PC-3 (cell line): ENCODE measurements around the gene PEPD. TPM values are rescaled to one million over a fixed set of nuclear protein-coding genes. Genes with fewer than 3 reads are reported as not detected.

ENCODE experiments used
- ATAC-seq: fragments of 200-7000 bp; cut with Tn5 transposase; 2 replicates; pipeline ENCODE4 v1.9.1; 2020; ENCODE audit warnings: mild to moderate bottlenecking, moderate library complexity
- BruUV-seq: library from RNA; stranded (reverse); fragments of 400-500 nt; replicated peaks from 2 replicates; lab custom pipeline; 2021; lab: Mats Ljungman, UMichigan
- CTCF ChIA-PET: fragments of 300-600 bp; sonication (Branson Sonifier 250); formaldehyde crosslinking; loops from one replicate; lab custom pipeline; 2022; ENCODE audit warnings: antibody characterized with exemption; lab: Charles Lee
- POLR2A ChIA-PET: fragments of 300-600 bp; sonication (Branson Sonifier 250); formaldehyde crosslinking; loops from one replicate; lab custom pipeline; 2022; ENCODE audit warnings: antibody characterized with exemption; ENCODE audit not compliant: unreplicated experiment; lab: Charles Lee
- DNase-seq: peaks from one replicate; pipeline ENCODE4 v3.0.0-alpha.2; 2015
- H2AFZ ChIP-seq: fragments of 300-600 bp; sonication (generic); 2 replicates; pipeline ENCODE4 v1.6.0; 2016; ENCODE audit warnings: antibody characterized with exemption, low read length
- H3F3A ChIP-seq: fragments of 300-600 bp; sonication (generic); one replicate; pipeline ENCODE4 v1.6.0; 2017; ENCODE audit warnings: antibody characterized with exemption, low read length, control low read depth, mild to moderate bottlenecking; ENCODE audit not compliant: unreplicated experiment
- H3K27ac ChIP-seq: fragments of 300-600 bp; sonication (generic); 2 replicates; pipeline ENCODE4 v1.5.1; 2016; ENCODE audit warnings: mild to moderate bottlenecking, low read length
- H3K27me3 ChIP-seq: fragments of 300-600 bp; sonication (generic); 2 replicates; pipeline ENCODE4 v1.6.1; 2016; ENCODE audit warnings: low read length, mixed read lengths
- H3K36me3 ChIP-seq: fragments of 300-600 bp; sonication (generic); 2 replicates; pipeline ENCODE4 v1.6.1; 2016; ENCODE audit warnings: low read depth, mixed run types, low read length, mixed read lengths
- H3K4me1 ChIP-seq: fragments of 300-600 bp; sonication (generic); 2 replicates; pipeline ENCODE4 v1.5.1; 2016; ENCODE audit warnings: low read length; ENCODE audit not compliant: insufficient read depth
- H3K4me2 ChIP-seq: fragments of 300-600 bp; sonication (generic); 2 replicates; pipeline ENCODE4 v1.6.0; 2016; ENCODE audit warnings: low read length
- H3K4me3 ChIP-seq: fragments of 300-600 bp; sonication (generic); 2 replicates; pipeline ENCODE4 v1.5.1; 2016; ENCODE audit warnings: mild to moderate bottlenecking, low read length, mixed read lengths
- H3K79me2 ChIP-seq: fragments of 300-600 bp; sonication (generic); 2 replicates; pipeline ENCODE4 v1.6.1; 2017; ENCODE audit warnings: low read length, mixed read lengths
- H3K9ac ChIP-seq: fragments of 300-600 bp; sonication (generic); 2 replicates; pipeline ENCODE4 v1.6.0; 2016; ENCODE audit warnings: mild to moderate bottlenecking, low read length
- H3K9me2 ChIP-seq: fragments of 300-600 bp; sonication (generic); replicated peaks from 2 replicates; pipeline ENCODE4 v1.6.1; 2016; ENCODE audit warnings: mixed run types, low read length, mixed read lengths
- H3K9me3 ChIP-seq: fragments of 300-600 bp; sonication (generic); 2 replicates; pipeline ENCODE4 v1.6.1; 2016; ENCODE audit warnings: low read length, mixed read lengths
- H4K20me1 ChIP-seq: fragments of 300-600 bp; sonication (generic); 2 replicates; pipeline ENCODE4 v1.6.1; 2016; ENCODE audit warnings: low read length, mixed read lengths
- EZH2 ChIP-seq: fragments of 300-600 bp; sonication (generic); IDR thresholded peaks from one replicate; pipeline ENCODE4 v1.6.1; 2017; ENCODE audit warnings: antibody characterized with exemption, mild to moderate bottlenecking, low read length; ENCODE audit not compliant: unreplicated experiment
- EZH2phosphoT487 ChIP-seq: fragments of 300-600 bp; sonication (generic); IDR thresholded peaks from 2 replicates; pipeline ENCODE4 v1.6.1; 2018; ENCODE audit warnings: mild to moderate bottlenecking, antibody characterized with exemption, low read length, borderline replicate concordance
- intact Hi-C: fragments of 100-400 bp; cut with micrococcal nuclease; formaldehyde crosslinking; loops from 2 replicates; pipeline ENCODE4 v1.9.0; 2023
- total RNA-seq: library from RNA; depleted of rRNA; stranded (reverse); fragments of >200 nt; gene quantifications from 2 replicates; pipeline ENCODE4 v1.2.3, GENCODE V29; 2014
- TF ChIP-seq, protein P1 (sequence below): fragments of 300-600 bp; sonication (generic); conservative IDR thresholded peaks from 2 replicates; pipeline ENCODE4 v1.5.1; 2017; ENCODE audit warnings: antibody characterized with exemption, low read depth, mild to moderate bottlenecking, low read length

PEPD gene
- total RNA-seq, 1 experiment from 2014 or later = 53.4 TPM

DNA sequence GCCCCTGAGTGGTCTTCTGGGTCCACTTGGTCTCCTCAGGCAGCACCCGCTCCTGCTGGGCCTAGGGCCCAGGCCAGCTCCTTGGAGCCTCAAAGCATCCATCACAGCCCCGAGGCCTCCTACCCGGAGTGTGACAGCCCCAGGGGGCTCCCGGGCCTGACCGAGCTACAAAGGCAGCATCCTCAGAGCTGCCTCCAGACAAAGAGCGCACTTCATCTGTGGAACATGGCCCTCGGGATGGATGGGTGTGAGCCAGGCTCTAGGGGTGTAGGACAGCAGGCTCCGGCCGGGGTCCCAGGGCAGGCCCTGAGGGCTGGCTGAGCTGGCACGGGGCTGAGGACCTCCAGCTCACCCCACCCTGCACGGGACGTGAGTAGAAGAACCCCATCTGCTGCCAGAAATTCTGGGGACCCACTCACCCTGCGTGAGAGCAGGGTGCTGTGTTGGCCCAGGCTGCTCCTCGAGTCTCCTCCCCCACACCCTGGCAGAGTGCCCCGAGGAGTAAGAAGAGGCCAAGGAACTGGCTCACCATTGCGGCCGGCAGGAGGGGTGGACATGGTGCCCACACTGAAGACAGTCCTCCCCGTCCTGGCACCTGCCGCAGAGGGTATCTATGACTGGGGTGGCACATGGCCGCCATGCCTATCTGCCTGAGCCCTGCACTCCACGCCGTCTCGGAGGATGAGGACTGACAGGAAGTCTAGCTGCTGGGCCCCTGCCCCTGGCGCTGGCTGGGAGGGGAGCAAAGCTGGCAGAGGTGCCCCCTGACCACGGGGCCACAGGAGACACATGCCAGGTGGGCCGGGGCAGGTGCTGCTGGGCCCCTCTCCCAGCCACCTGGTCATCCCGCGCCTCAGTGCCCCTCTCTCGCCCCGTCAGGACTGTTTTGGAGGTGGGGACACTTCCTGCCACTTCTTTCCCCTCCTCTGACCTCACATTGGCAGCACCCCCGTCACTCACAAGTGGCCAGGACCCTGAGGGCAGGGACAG, 125.7 kb downstream of the PEPD start:
- Histone ChIP-seq H3K4me2 (no peak overlapping the region), H3K4me1 (no peaks in the 10 kb centered on the region), H3K9me2 (no peaks in the 10 kb centered on the region), H3K9me3 (no peaks in the 10 kb centered on the region), H3K27me3 (no peaks in the 10 kb centered on the region), H3K4me3 (no peak overlapping the region), H3K27ac (no peak overlapping the region), H2AFZ (no peak overlapping the region), H4K20me1 (no peaks in the 10 kb centered on the region), H3K9ac (no peak overlapping the region), H3K36me3 (no peaks in the 10 kb centered on the region), H3K79me2 (no peaks in the 10 kb centered on the region), H3F3A (no peaks in the 10 kb centered on the region)
- DNase-seq = no peak
- TF ChIP-seq, protein P1, sequence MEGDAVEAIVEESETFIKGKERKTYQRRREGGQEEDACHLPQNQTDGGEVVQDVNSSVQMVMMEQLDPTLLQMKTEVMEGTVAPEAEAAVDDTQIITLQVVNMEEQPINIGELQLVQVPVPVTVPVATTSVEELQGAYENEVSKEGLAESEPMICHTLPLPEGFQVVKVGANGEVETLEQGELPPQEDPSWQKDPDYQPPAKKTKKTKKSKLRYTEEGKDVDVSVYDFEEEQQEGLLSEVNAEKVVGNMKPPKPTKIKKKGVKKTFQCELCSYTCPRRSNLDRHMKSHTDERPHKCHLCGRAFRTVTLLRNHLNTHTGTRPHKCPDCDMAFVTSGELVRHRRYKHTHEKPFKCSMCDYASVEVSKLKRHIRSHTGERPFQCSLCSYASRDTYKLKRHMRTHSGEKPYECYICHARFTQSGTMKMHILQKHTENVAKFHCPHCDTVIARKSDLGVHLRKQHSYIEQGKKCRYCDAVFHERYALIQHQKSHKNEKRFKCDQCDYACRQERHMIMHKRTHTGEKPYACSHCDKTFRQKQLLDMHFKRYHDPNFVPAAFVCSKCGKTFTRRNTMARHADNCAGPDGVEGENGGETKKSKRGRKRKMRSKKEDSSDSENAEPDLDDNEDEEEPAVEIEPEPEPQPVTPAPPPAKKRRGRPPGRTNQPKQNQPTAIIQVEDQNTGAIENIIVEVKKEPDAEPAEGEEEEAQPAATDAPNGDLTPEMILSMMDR = no peak
- no peak for TF ChIP-seq EZH2
- no peak for TF ChIP-seq EZH2phosphoT487
- POLR2A ChIA-PET = no interaction called here
- no peak for ATAC-seq
- intact Hi-C loops = no loop called here
- CTCF ChIA-PET = no interaction called here
- no TSS peak for BruUV-seq

DNA sequence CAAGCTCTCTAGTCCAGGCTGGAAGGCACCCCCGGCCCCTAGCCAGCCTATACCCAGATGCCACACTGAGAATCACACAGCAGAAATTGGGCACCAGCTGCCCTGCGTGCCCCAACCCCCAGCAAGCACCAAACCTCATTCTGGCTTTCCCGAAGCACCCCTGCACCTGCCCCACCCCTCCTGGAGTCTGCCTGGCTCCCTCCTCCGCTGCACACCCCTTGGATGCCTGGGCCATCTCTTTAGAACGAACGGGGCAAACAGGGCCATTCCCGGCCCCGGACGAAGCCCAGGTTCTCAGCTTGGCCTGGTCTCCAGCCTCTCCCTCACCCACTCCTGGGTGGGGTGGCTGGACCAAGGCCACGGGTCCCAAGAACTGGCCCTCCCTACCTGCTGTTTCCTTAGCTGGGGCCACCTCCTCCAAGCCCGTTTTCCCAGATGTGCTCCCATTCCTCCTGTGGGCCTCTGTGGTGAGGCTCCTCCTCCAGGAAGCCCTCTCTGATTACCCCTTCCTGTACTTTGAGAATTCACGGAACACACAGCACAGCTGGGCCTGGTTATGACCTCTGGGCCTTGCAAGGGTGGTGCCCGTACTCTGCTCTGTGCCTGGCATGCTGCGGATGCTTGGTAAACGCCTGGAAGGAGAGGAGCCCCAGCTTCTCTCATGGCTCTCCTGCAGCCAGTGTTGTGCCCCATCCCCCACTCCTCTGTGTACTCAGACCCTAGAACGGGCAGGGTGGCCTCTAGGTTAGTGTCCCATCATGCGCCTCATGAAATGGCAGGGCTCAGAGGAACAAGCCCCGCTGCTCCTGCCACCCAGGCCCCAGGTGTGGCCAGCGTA, 126.6 kb downstream of the PEPD start:
- H3K4me1 ChIP-seq = no peaks in the 10 kb centered on the region
- H3K4me2 ChIP-seq = no peak overlapping the region
- POLR2A ChIA-PET = no interaction called here
- DNase-seq = no peak
- H3K4me3 ChIP-seq = no peak overlapping the region
- no peak overlapping the region for H3K27ac ChIP-seq
- no peaks in the 10 kb centered on the region for H3K9me2 ChIP-seq
- no peaks in the 10 kb centered on the region for H3K27me3 ChIP-seq
- TF ChIP-seq, protein P1 = no peak
- no peak for TF ChIP-seq EZH2phosphoT487
- TF ChIP-seq EZH2 = no peak
- CTCF ChIA-PET = interaction anchor here (0.6 kb wide), 1 partner anchor 79 kb away, joined by 4 read pairs; no protein-coding TSS in a partner anchor
- H3K79me2 ChIP-seq = no peaks in the 10 kb centered on the region
- no peaks in the 10 kb centered on the region for H3K36me3 ChIP-seq
- H4K20me1 ChIP-seq = no peaks in the 10 kb centered on the region
- ATAC-seq = peak; percentile 10; the same call in 1 of the 2 replicates
- no peaks in the 10 kb centered on the region for H3F3A ChIP-seq
- intact Hi-C loops = no loop called here
- H3K9ac ChIP-seq = no peak overlapping the region
- BruUV-seq = no TSS peak
- H2AFZ ChIP-seq = no peak overlapping the region
- H3K9me3 ChIP-seq = no peaks in the 10 kb centered on the region
